ENCODE results near the gene CEL. TPM values are rescaled to one million over a fixed set of nuclear protein-coding genes. Genes with fewer than 3 reads are reported as not detected.

The CEL gene
- total RNA-seq, 2 experiments from 2014 or later = 2.9 to 3.0 TPM

DNA sequence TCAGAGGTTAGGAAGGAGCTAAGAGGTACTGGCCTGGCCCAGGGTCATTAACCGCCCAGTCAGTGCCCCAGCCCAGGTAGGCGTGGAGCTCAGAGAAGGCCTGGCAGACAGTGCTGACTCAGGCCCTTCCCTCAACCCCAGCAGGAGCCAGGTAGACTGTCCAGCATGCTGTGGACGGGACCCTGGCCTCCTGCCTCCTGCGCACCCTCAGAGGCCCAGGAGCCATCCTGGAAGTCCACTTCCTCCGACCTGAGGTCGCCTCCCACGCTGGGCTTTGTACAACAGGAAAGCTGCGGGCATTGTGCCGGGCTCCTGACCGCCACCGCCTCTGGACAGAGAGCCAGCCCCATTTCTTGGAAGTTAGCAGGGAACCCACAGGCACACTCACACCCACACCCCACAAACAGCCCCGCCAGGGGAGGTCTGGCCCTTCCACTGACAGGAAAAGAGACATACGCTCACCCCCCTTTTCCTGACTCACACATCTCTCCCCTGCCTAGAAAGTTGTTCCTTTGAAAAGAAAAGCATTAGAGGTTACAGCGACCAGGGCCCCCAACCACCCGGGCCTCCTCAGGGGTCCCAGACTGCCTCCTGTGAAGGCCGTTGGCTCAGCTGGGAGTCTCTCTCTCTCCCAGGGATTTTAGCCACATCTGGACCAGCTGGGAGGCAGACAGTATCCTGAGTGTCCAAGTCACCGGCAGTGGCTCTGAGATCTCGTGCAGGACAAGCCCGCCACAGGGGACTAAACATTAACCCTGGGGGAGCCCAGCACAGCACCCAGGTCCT lies 51.6 kb downstream of the CEL start:
- intact Hi-C loops (cut with micrococcal nuclease) = no loop called here
- peaks cover 20% of the 10 kb centered on the region for H3K36me3 Mint-ChIP-seq (ENCODE audit: low read depth)
- H3K27me3 Mint-ChIP-seq = no peaks in the 10 kb centered on the region
- DNase-seq (peak; percentile 40), ATAC-seq (no peak)
- peaks cover 57% of the 10 kb centered on the region for H3K4me1 Mint-ChIP-seq (ENCODE audit: low read depth)
- no peak overlapping the region for H3K4me3 Mint-ChIP-seq
- H3K9me3 Mint-ChIP-seq = no peaks in the 10 kb centered on the region
- TF ChIP-seq, protein P1, sequence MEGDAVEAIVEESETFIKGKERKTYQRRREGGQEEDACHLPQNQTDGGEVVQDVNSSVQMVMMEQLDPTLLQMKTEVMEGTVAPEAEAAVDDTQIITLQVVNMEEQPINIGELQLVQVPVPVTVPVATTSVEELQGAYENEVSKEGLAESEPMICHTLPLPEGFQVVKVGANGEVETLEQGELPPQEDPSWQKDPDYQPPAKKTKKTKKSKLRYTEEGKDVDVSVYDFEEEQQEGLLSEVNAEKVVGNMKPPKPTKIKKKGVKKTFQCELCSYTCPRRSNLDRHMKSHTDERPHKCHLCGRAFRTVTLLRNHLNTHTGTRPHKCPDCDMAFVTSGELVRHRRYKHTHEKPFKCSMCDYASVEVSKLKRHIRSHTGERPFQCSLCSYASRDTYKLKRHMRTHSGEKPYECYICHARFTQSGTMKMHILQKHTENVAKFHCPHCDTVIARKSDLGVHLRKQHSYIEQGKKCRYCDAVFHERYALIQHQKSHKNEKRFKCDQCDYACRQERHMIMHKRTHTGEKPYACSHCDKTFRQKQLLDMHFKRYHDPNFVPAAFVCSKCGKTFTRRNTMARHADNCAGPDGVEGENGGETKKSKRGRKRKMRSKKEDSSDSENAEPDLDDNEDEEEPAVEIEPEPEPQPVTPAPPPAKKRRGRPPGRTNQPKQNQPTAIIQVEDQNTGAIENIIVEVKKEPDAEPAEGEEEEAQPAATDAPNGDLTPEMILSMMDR (IDR thresholded peaks at IDR 0.05) = no peak
- POLR2A ChIA-PET = interaction anchor here (0.9 to 2.0 kb wide), 3 partner anchors 17 to 34 kb away, joined by 4 to 11 read pairs (median 6); no protein-coding TSS in a partner anchor
- CTCF ChIA-PET = interaction anchor here (1.0 to 22.4 kb wide), 5 partner anchors 10 to 91 kb away, joined by 3 to 376 read pairs (median 4); no protein-coding TSS in a partner anchor
- peak overlapping the region; percentile 70 for H3K27ac Mint-ChIP-seq

DNA sequence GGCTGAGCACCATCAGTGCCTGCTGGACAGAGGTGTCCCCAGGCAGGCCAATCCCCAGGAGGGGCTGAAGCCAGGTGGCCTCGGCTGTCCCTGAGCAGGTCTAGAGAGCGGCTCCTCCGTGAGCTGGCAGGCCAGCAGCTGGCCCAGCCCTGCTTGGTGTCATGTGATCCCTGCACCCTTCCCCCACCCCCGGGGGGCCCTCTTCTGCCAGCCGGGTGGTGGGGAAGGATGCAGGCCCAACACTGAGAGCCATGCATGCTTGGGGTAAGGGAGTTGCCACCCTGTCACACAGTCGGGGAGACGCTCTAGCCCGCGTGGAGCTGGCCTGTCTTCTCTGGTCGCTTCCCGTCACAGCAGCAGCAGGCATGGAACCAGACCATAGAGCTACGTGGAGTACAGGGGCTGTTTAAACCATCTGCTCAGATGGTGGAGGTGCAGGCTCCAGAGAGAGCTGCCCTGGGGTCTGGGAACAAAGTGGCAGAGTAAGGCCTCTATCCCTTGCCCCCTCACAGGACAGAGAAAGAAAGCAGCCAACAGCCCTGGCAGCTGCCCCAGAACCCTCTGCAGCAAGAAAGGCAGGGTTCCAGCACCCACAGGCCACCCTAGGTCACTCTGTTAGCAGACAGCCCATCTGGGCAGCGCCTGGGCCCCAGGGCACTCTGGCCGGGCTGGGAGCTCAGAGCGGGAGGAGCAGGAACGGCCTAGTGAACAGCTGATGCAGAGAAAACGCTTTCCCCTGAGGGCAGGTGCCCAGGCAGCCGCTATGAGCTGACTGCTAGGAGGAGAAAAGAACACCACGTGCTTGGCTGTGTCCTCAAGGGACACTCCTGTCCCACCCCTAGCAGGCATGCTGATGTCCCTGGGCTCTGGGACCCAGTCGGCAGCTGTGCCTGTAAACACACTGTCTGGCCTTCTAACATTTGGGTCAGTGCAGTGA lies 52.4 kb downstream of the CEL start:
- H3K27me3 Mint-ChIP-seq = no peaks in the 10 kb centered on the region
- no peaks in the 10 kb centered on the region for H3K9me3 Mint-ChIP-seq
- TF ChIP-seq, protein P1 (IDR thresholded peaks at IDR 0.05) = no peak
- POLR2A ChIA-PET = interaction anchor here (1.8 to 2.5 kb wide), 3 partner anchors 8 to 32 kb away, joined by 4 to 11 read pairs (median 11); no protein-coding TSS in a partner anchor
- peaks cover 21% of the 10 kb centered on the region for H3K36me3 Mint-ChIP-seq (ENCODE audit: low read depth)
- DNase-seq = peak; percentile 40
- H3K4me1 Mint-ChIP-seq (ENCODE audit: low read depth) = peaks cover 64% of the 10 kb centered on the region
- H3K4me3 Mint-ChIP-seq = no peak overlapping the region
- intact Hi-C loops (cut with micrococcal nuclease) = no loop called here
- no peak for ATAC-seq
- H3K27ac Mint-ChIP-seq = peak overlapping the region; percentile 70
- CTCF ChIA-PET = interaction anchor here (0.6 to 22.4 kb wide), 9 partner anchors 9 to 1020 kb away, joined by 3 to 376 read pairs (median 3); no protein-coding TSS in a partner anchor

DNA sequence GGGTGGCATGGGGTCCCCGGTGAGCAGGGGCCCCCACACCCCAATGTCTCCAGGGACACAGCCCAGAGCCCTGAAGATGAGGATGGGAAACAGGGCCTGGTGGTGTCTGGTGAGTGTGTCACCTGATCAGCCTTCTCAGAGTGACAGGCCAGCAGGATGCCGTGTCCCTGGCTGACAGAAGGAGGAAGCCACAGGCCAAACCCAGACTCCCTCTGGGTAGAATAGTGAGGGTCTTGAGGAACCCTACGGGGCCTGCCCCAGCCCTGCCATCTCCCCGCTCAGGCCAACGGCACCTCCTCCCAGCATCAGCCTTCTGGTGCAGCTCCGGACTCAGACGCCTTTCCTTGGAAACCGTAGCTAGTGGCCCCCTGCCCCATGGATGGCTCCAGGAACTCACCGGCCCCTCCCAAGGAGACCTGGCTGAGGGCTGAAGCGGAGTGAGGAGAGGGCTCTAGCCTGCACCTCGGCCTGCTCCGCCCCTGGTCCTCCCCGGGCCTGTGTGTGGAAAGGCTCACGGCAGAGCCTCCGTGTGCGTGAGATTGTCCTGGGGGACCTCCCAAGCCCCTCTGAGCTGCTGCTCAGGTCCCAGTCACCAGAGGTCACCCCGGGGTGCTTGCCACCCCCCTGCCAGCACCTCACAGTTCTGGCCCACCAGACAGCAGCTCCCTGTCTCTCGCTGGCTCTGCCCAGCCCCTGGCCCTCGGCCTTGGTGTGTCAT lies 53.3 kb downstream of the CEL start:
- peaks cover 66% of the 10 kb centered on the region for H3K4me1 Mint-ChIP-seq (ENCODE audit: low read depth)
- intact Hi-C loops (cut with micrococcal nuclease) = no loop called here
- ChIA-PET CTCF (interaction anchor here (0.6 to 22.4 kb wide), 6 partner anchors 10 to 1019 kb away, joined by 3 to 376 read pairs (median 3); no protein-coding TSS in a partner anchor), POLR2A (interaction anchor here (0.6 to 2.5 kb wide), 6 partner anchors 9 to 103 kb away, joined by 3 to 11 read pairs (median 4); no protein-coding TSS in a partner anchor)
- H3K9me3 Mint-ChIP-seq = no peaks in the 10 kb centered on the region
- H3K27ac Mint-ChIP-seq = peak overlapping the region; percentile 85
- DNase-seq = no peak
- H3K27me3 Mint-ChIP-seq = no peaks in the 10 kb centered on the region
- no peak for ATAC-seq
- H3K4me3 Mint-ChIP-seq = peak overlapping the region; percentile 24
- H3K36me3 Mint-ChIP-seq (ENCODE audit: low read depth) = peaks cover 14% of the 10 kb centered on the region
- TF ChIP-seq, protein P1 (IDR thresholded peaks at IDR 0.05) = no peak

DNA sequence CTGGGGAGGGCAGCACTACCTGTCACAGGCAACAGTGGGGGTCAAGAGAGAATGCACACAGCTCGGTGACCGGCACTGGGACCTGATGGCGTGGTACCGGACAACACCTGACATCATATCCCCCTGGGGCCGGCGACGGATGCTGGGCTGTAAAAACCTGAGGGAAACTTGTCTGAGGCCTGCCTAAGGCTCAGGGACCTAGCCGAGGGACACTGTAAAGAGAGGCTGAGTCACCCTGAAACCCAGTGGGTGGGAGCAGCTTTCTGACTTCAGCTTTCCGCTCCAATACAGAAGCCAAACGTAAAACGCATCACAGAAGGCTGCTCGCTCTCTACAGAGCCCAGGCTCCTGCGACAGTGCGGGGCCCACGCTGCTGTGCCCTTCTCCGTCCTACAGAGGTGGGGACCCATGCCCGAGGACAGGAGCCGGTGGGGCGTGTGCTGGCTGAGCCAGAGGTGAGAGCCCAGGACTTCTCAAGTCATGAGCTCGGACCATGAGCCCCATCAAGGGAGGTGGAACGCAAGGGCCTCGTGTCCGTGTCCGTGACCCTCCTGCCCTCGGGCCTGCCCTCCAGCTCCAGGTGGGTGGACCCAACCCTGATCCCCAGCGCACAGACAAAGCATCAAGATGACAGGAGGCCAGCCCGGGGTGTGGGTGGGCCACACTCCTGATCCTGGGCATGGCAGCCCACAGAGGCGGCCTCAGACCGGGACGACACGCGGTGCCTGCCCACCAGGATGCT lies 54.0 kb downstream of the CEL start:
- Mint-ChIP-seq H3K4me3 (peak overlapping the region; percentile 55), H3K9me3 (no peaks in the 10 kb centered on the region), H3K27me3 (no peaks in the 10 kb centered on the region), H3K4me1 (ENCODE audit: low read depth) (peaks cover 64% of the 10 kb centered on the region), H3K27ac (peak overlapping the region; percentile 85), H3K36me3 (ENCODE audit: low read depth) (peaks cover 10% of the 10 kb centered on the region)
- ChIA-PET CTCF (interaction anchor here (0.8 to 22.4 kb wide), 5 partner anchors 9 to 94 kb away, joined by 3 to 376 read pairs (median 3); no protein-coding TSS in a partner anchor), POLR2A (interaction anchor here (0.6 to 2.5 kb wide), 8 partner anchors 9 to 104 kb away, joined by 3 to 11 read pairs (median 4); no protein-coding TSS in a partner anchor)
- TF ChIP-seq, protein P1 (IDR thresholded peaks at IDR 0.05) = no peak
- ATAC-seq (peak; percentile 90), DNase-seq (peak; percentile 91)
- intact Hi-C loops (cut with micrococcal nuclease) = no loop called here

Measured in activated CD8-positive, alpha-beta T cell treated with anti-CD3 and anti-CD28 coated beads for 36 hours (primary cell).